ENCODE measurements around the gene NBAS. TPM values are rescaled to one million over a fixed set of nuclear protein-coding genes. Genes with fewer than 3 reads are reported as not detected.

NBAS gene
- total RNA-seq, 1 experiment from 2014 or later = 36.3 TPM

- Histone ChIP-seq H3K27me3 (ENCODE audit: control insufficient read depth, insufficient read depth, low read length) (no peaks in the 10 kb centered on the region), H3K36me3 (ENCODE audit: control insufficient read depth, insufficient read depth, low read length) (no peaks in the 10 kb centered on the region), H3K4me3 (ENCODE audit: low read depth in 2 of 2, low read length in 2 of 2) (no peak overlapping the region), H3K9me3 (ENCODE audit: control insufficient read depth, insufficient read depth, low read depth, low read length) (no peaks in the 10 kb centered on the region), H3K4me1 (ENCODE audit: control insufficient read depth, insufficient read depth, low read length) (no peaks in the 10 kb centered on the region), H3K27ac (ENCODE audit: low read length) (no peak overlapping the region)
- BruUV-seq (replicated peaks) = no TSS peak
- ATAC-seq = no peak
- in situ Hi-C loops (cut with HindIII; ENCODE audit: low pct_unique_long_range_greater_than_20kb, low sequenced_read_pairs) (no loop called here), intact Hi-C loops (cut with micrococcal nuclease; ENCODE audit: unreplicated experiment) (no loop called here)
- no peak for DNase-seq (ENCODE audit: low read depth, low spot score)
- TF ChIP-seq CTCF (IDR thresholded peaks at IDR 0.05) (no peak), REST (IDR thresholded peaks at IDR 0.05; ENCODE audit: insufficient read depth in 1 of 2, low read depth in 2 of 2, low read length in 1 of 2) (no peak), TCF7L2 (IDR thresholded peaks at IDR 0.05; ENCODE audit: low read depth, low read length) (no peak), SIN3A (IDR thresholded peaks at IDR 0.05; ENCODE audit: borderline replicate concordance, insufficient read depth, low read depth, low read length) (no peak), POLR2AphosphoS5 (IDR thresholded peaks at IDR 0.05; ENCODE audit: low read depth, low read length) (no peak)
- CTCF ChIA-PET = no interaction called here
- POLR2A ChIA-PET = no interaction called here
Measured at GRCh38 chr2:15142069-15142689, 419.0 kb downstream of the NBAS start.

GRCh38 chr2:15141211-15141610 lies 419.9 kb downstream of the NBAS start:
- H3K27ac ChIP-seq (ENCODE audit: low read length) = no peak overlapping the region
- H3K4me1 ChIP-seq (ENCODE audit: control insufficient read depth, insufficient read depth, low read length) = no peaks in the 10 kb centered on the region
- CTCF ChIA-PET = no interaction called here
- DNase-seq (ENCODE audit: low read depth, low spot score) (no peak), ATAC-seq (no peak)
- BruUV-seq (replicated peaks) = no TSS peak
- no peaks in the 10 kb centered on the region for H3K36me3 ChIP-seq (ENCODE audit: control insufficient read depth, insufficient read depth, low read length)
- H3K9me3 ChIP-seq (ENCODE audit: control insufficient read depth, insufficient read depth, low read depth, low read length) = no peaks in the 10 kb centered on the region
- no peak for TF ChIP-seq REST (IDR thresholded peaks at IDR 0.05; ENCODE audit: insufficient read depth in 1 of 2, low read depth in 2 of 2, low read length in 1 of 2)
- no peak for TF ChIP-seq POLR2AphosphoS5 (IDR thresholded peaks at IDR 0.05; ENCODE audit: low read depth, low read length)
- TF ChIP-seq SIN3A (IDR thresholded peaks at IDR 0.05; ENCODE audit: borderline replicate concordance, insufficient read depth, low read depth, low read length) = no peak
- TF ChIP-seq CTCF (IDR thresholded peaks at IDR 0.05) = no peak
- TF ChIP-seq TCF7L2 (IDR thresholded peaks at IDR 0.05; ENCODE audit: low read depth, low read length) = no peak
- intact Hi-C loops (cut with micrococcal nuclease; ENCODE audit: unreplicated experiment) (no loop called here), in situ Hi-C loops (cut with HindIII; ENCODE audit: low pct_unique_long_range_greater_than_20kb, low sequenced_read_pairs) (no loop called here)
- H3K27me3 ChIP-seq (ENCODE audit: control insufficient read depth, insufficient read depth, low read length) = no peaks in the 10 kb centered on the region
- no peak overlapping the region for H3K4me3 ChIP-seq (ENCODE audit: low read depth in 2 of 2, low read length in 2 of 2)
- POLR2A ChIA-PET = no interaction called here

Data from Panc1 (cell line).